OCI-LY1 (cell line): ENCODE results near the gene CXCL3.

Source experiments
- H2AFZ ChIP-seq: fragments of 200-600 bp; sonication (generic), shearing (Covaris generic); 2 replicates; pipeline ENCODE4 v1.6.0; 2014; ENCODE audit warnings: antibody characterized with exemption, mild to moderate bottlenecking, low read length
- H3F3A ChIP-seq: fragments of 200-600 bp; sonication (generic), shearing (Covaris generic); 2 replicates; pipeline ENCODE4 v1.6.0; 2014; ENCODE audit warnings: mild to moderate bottlenecking, antibody characterized with exemption, low read length, moderate library complexity; ENCODE audit not compliant: insufficient read depth
- H3K27ac ChIP-seq: fragments of 200-600 bp; sonication (generic); 2 replicates; pipeline ENCODE4 v1.5.1; 2014; ENCODE audit warnings: low read length, mixed run types, mild to moderate bottlenecking, low read depth; ENCODE audit not compliant: poor library complexity, severe bottlenecking
- H3K27me3 ChIP-seq: fragments of 200-600 bp; sonication (generic); 2 replicates; pipeline ENCODE4 v1.6.0; 2014; ENCODE audit warnings: antibody characterized with exemption, mild to moderate bottlenecking, low read length, moderate library complexity; ENCODE audit not compliant: insufficient read depth
- H3K36me3 ChIP-seq: fragments of 200-600 bp; sonication (generic); 2 replicates; pipeline ENCODE4 v1.6.1; 2014; ENCODE audit warnings: mild to moderate bottlenecking, antibody characterized with exemption, low read length, moderate library complexity, mixed read lengths; ENCODE audit not compliant: insufficient read depth
- H3K4me1 ChIP-seq: fragments of 200-600 bp; sonication (generic); 2 replicates; pipeline ENCODE4 v1.5.1; 2014; ENCODE audit warnings: mild to moderate bottlenecking, low read length, moderate library complexity; ENCODE audit not compliant: insufficient read depth, severe bottlenecking
- H3K4me2 ChIP-seq: fragments of 200-600 bp; sonication (generic), shearing (Covaris generic); 2 replicates; pipeline ENCODE4 v1.6.1; 2014; ENCODE audit warnings: low read length
- H3K4me3 ChIP-seq: fragments of 200-600 bp; sonication (generic); 2 replicates; pipeline ENCODE4 v1.5.1; 2014; ENCODE audit warnings: low read length, low read depth, mild to moderate bottlenecking, mixed read lengths; ENCODE audit not compliant: poor library complexity, severe bottlenecking
- H3K79me2 ChIP-seq: fragments of 200-600 bp; shearing (Covaris generic); 2 replicates; pipeline ENCODE4 v1.6.1; 2016; ENCODE audit warnings: mixed run types, low read length, mixed read lengths; ENCODE audit not compliant: insufficient read depth
- H3K9ac ChIP-seq: fragments of 200-600 bp; sonication (generic), shearing (Covaris generic); 2 replicates; pipeline ENCODE4 v1.6.1; 2014; ENCODE audit warnings: mild to moderate bottlenecking, low read length, mixed read lengths
- H3K9me2 ChIP-seq: fragments of 200-600 bp; sonication (generic), shearing (Covaris generic); 2 replicates; pipeline ENCODE4 v1.6.1; 2014; ENCODE audit warnings: low read depth, mild to moderate bottlenecking, low read length, mixed read lengths
- H3K9me3 ChIP-seq: fragments of 200-600 bp; shearing (Covaris generic); 2 replicates; pipeline ENCODE4 v1.6.1; 2014; ENCODE audit warnings: low read length, mixed read lengths
- H4K20me1 ChIP-seq: fragments of 200-600 bp; sonication (generic), shearing (Covaris generic); 2 replicates; pipeline ENCODE4 v1.6.0; 2016; ENCODE audit warnings: mild to moderate bottlenecking, low read length; ENCODE audit not compliant: insufficient read depth
- CTCF ChIP-seq: fragments of 200-600 bp; sonication (generic), shearing (Covaris generic); IDR thresholded peaks from 2 replicates; pipeline ENCODE4 v1.5.1; 2017; ENCODE audit warnings: mild to moderate bottlenecking, antibody characterized with exemption, low read length, moderate library complexity, mixed read lengths
- EZH2 ChIP-seq: fragments of 200-600 bp; sonication (generic), shearing (Covaris generic); IDR thresholded peaks from 2 replicates; pipeline ENCODE4 v1.8.0; 2017; ENCODE audit warnings: borderline replicate concordance, mixed run types, mild to moderate bottlenecking, antibody characterized with exemption, low read length, moderate library complexity, mixed read lengths

The CXCL3 gene

GRCh38 chr4:74066232-74066631 is 27.7 kb upstream of the CXCL3 start:
- Histone ChIP-seq H3K79me2 (no peaks in the 10 kb centered on the region), H3K9ac (no peak overlapping the region), H4K20me1 (no peaks in the 10 kb centered on the region), H3K4me1 (no peaks in the 10 kb centered on the region), H3K9me2 (no peaks in the 10 kb centered on the region), H3K4me2 (no peak overlapping the region), H2AFZ (no peak overlapping the region), H3K27ac (no peak overlapping the region), H3K36me3 (no peaks in the 10 kb centered on the region), H3K4me3 (no peak overlapping the region), H3K27me3 (no peaks in the 10 kb centered on the region), H3F3A (no peaks in the 10 kb centered on the region), H3K9me3 (no peaks in the 10 kb centered on the region)
- TF ChIP-seq EZH2 (no peak), CTCF (no peak)

- Histone ChIP-seq H3K79me2 (no peaks in the 10 kb centered on the region), H2AFZ (no peak overlapping the region), H4K20me1 (no peaks in the 10 kb centered on the region), H3K9ac (no peak overlapping the region), H3F3A (no peaks in the 10 kb centered on the region), H3K27me3 (no peaks in the 10 kb centered on the region), H3K4me2 (no peak overlapping the region), H3K4me1 (no peaks in the 10 kb centered on the region), H3K36me3 (no peaks in the 10 kb centered on the region), H3K9me3 (no peaks in the 10 kb centered on the region), H3K4me3 (no peak overlapping the region), H3K9me2 (no peaks in the 10 kb centered on the region), H3K27ac (no peak overlapping the region)
- no peak for TF ChIP-seq EZH2
- no peak for TF ChIP-seq CTCF
Measured at GRCh38 chr4:74065115-74065642, 26.7 kb upstream of the CXCL3 start.

- Histone ChIP-seq H3K4me2 (no peak overlapping the region), H3K9me3 (no peaks in the 10 kb centered on the region), H3K36me3 (no peaks in the 10 kb centered on the region), H3K4me1 (no peaks in the 10 kb centered on the region), H4K20me1 (no peaks in the 10 kb centered on the region), H3K9ac (no peak overlapping the region), H3K27ac (no peak overlapping the region), H3K79me2 (no peaks in the 10 kb centered on the region), H3F3A (no peaks in the 10 kb centered on the region), H3K9me2 (no peaks in the 10 kb centered on the region), H3K4me3 (no peak overlapping the region), H3K27me3 (no peaks in the 10 kb centered on the region), H2AFZ (no peak overlapping the region)
- TF ChIP-seq EZH2 (no peak), CTCF (no peak)
Measured at GRCh38 chr4:74063859-74064258, 25.4 kb upstream of the CXCL3 start.
